Testis (tissue), 3 donors: ENCODE measurements around the gene TP53I11. TPM values are rescaled to one million over a fixed set of nuclear protein-coding genes. Genes with fewer than 3 reads are reported as not detected.

Source experiments
- DNase-seq: peaks from one replicate; pipeline ENCODE4 v3.0.0-alpha.2; 2019
- H3K27ac ChIP-seq, 2 donors: fragments of 200-600 bp; sonication (generic); one replicate each; pipeline ENCODE4 v1.5.1; 2019
- H3K27me3 ChIP-seq: fragments of 200-600 bp; sonication (generic); one replicate; pipeline ENCODE4 v1.5.1; 2019
- H3K36me3 ChIP-seq: fragments of 200-600 bp; sonication (generic); one replicate; pipeline ENCODE4 v1.5.1; 2017; ENCODE audit warnings: low read depth; ENCODE audit errors: missing control alignments
- H3K4me1 ChIP-seq: fragments of 200-600 bp; sonication (generic); one replicate; pipeline ENCODE4 v1.5.1; 2019
- H3K4me3 ChIP-seq, 2 donors: fragments of 200-600 bp; sonication (generic); one replicate each; pipeline ENCODE4 v1.5.1; 2017 to 2019
- H3K9me3 ChIP-seq: fragments of 200-600 bp; sonication (generic); one replicate; pipeline ENCODE4 v1.5.1; 2017
- CTCF ChIP-seq, 3 experiments: fragments of 450-650 bp in 2 of 3; fragments of 200-600 bp in 1 of 3; sonication (generic) in 1 of 3; IDR thresholded peaks; one replicate each; pipeline ENCODE4 v1.5.1; 2016 to 2019; ENCODE audit warnings: antibody characterized with exemption in 3 of 3, mild to moderate bottlenecking in 2 of 3, moderate library complexity in 1 of 3
- POLR2A ChIP-seq: fragments of 450-650 bp; IDR thresholded peaks from one replicate; pipeline ENCODE4 v1.6.1; 2017; ENCODE audit warnings: antibody characterized with exemption, mild to moderate bottlenecking, moderate library complexity
- WGBS, 2 donors: methylation state at CpG; one replicate each; pipeline ENCODE4 v1.1.5; 2018; 5-methylcytosine and 5-hydroxymethylcytosine counted together
- intact Hi-C: fragments of 100-400 bp; cut with DNase I; formaldehyde crosslinking; loops from one replicate; pipeline ENCODE4 v1.15.1; 2023; ENCODE audit warnings: low total_unique reads
- polyA plus RNA-seq: library from polyadenylated mRNA; stranded (reverse); fragments of 350-450 nt; fragmentation: Illumina TruSeq; extraction: RNeasy Lipid Tissue Mini Kit (QIAGEN cat#74804); gene quantifications from one replicate; pipeline ENCODE4 v1.2.3, GENCODE V29; 2014; ENCODE audit warnings: low read depth, low replicate concordance; ENCODE audit not compliant: insufficient read depth
- total RNA-seq, 2 donors: library from RNA; depleted of rRNA; stranded (reverse); fragments of >200 nt; gene quantifications; one replicate each; pipeline ENCODE4 v1.2.3, GENCODE V29; 2016

Gene TP53I11
- total and polyA plus RNA-seq, 3 donors from 2014 or later = 19.9 to 29.7 (median 28.7) TPM

- TF ChIP-seq POLR2A (no peak), CTCF (IDR thresholded peaks at IDR 0.05) (no peak)
- 46 to 61% methylated on average over 9 of the region's 9 CpGs for WGBS, 2 donors
- Histone ChIP-seq H3K36me3 (no peaks in the 10 kb centered on the region), H3K27ac (no peak overlapping the region), H3K4me1 (no peaks in the 10 kb centered on the region), H3K27me3 (no peaks in the 10 kb centered on the region), H3K9me3 (no peaks in the 10 kb centered on the region), H3K4me3 (no peak overlapping the region)
- no peak for DNase-seq
- intact Hi-C loops = no loop called here
Observed at GRCh38 chr11:44977493-44977984, 26.9 kb upstream of the TP53I11 start.

- no peak for TF ChIP-seq POLR2A
- no peak for TF ChIP-seq CTCF (IDR thresholded peaks at IDR 0.05)
Observed at GRCh38 chr11:44976576-44976975, 25.9 kb upstream of the TP53I11 start.

GRCh38 chr11:44974402-44975000 lies 23.8 kb upstream of the TP53I11 start:
- WGBS, 2 donors = 89 to 91% methylated on average over 12 of the region's 12 CpGs
- TF ChIP-seq POLR2A (no peak), CTCF (IDR thresholded peaks at IDR 0.05) (no peak)
- no peaks in the 10 kb centered on the region for H3K9me3 ChIP-seq
- H3K36me3 ChIP-seq = no peaks in the 10 kb centered on the region
- H3K4me1 ChIP-seq = no peaks in the 10 kb centered on the region
- H3K27ac ChIP-seq = no peak overlapping the region
- no peaks in the 10 kb centered on the region for H3K27me3 ChIP-seq
- no peak for DNase-seq
- intact Hi-C loops = no loop called here
- no peak overlapping the region for H3K4me3 ChIP-seq

More at GRCh38 chr11:44976576-44976975, 25.9 kb upstream of the TP53I11 start:
- Histone ChIP-seq H3K27ac (no peak overlapping the region), H3K9me3 (no peaks in the 10 kb centered on the region), H3K4me3 (no peak overlapping the region), H3K4me1 (no peaks in the 10 kb centered on the region), H3K36me3 (no peaks in the 10 kb centered on the region), H3K27me3 (no peaks in the 10 kb centered on the region)
- no peak for DNase-seq
- intact Hi-C loops = no loop called here
- WGBS, 2 donors = 73 to 75% methylated on average over 2 to 5 of the region's 5 CpGs

- Histone ChIP-seq H3K36me3 (no peaks in the 10 kb centered on the region), H3K4me3 (no peak overlapping the region), H3K4me1 (no peaks in the 10 kb centered on the region), H3K27ac (no peak overlapping the region), H3K9me3 (no peaks in the 10 kb centered on the region), H3K27me3 (no peaks in the 10 kb centered on the region)
- TF ChIP-seq CTCF (IDR thresholded peaks at IDR 0.05) (no peak), POLR2A (no peak)
- 94% methylated on average over 11 to 13 of the region's 13 CpGs for WGBS, 2 donors
- intact Hi-C loops = no loop called here
- DNase-seq = no peak
Observed at GRCh38 chr11:44973632-44974401, 23.1 kb upstream of the TP53I11 start.
